ENCODE results near the gene ZCWPW2. TPM values are rescaled to one million over a fixed set of nuclear protein-coding genes. Genes with fewer than 3 reads are reported as not detected.

The ZCWPW2 gene
- total and polyA plus RNA-seq, 2 donors from 2014 or later = 0.54 to 2.0 TPM

- no peaks in the 10 kb centered on the region for H3K27me3 ChIP-seq (ENCODE audit: control insufficient read depth, insufficient read depth, low read length)
- no peaks in the 10 kb centered on the region for H3K36me3 ChIP-seq (ENCODE audit: control insufficient read depth in 2 of 3, insufficient read depth in 3 of 3, low read length in 3 of 3)
- intact Hi-C loops (cut with DNase I) = no loop called here
- no peak for TF ChIP-seq CTCF (IDR thresholded peaks at IDR 0.05; ENCODE audit: borderline replicate concordance, extremely low read depth, insufficient read depth)
- no peak overlapping the region for H3K27ac ChIP-seq (ENCODE audit: low read depth in 2 of 2, low read length in 2 of 2)
- no peaks in the 10 kb centered on the region for H3K4me1 ChIP-seq (ENCODE audit: control insufficient read depth in 2 of 3, insufficient read depth in 2 of 3, low read depth in 1 of 3, low read length in 3 of 3)
- H3K4me3 ChIP-seq (ENCODE audit: low read length in 3 of 3) = no peak overlapping the region
- no peak for FAIRE-seq
- H3K9ac ChIP-seq (ENCODE audit: low read length in 3 of 3) = no peak overlapping the region
- DNase-seq = no peak
- H3K9me3 ChIP-seq (ENCODE audit: control insufficient read depth in 2 of 3, insufficient read depth in 1 of 3, low read length in 3 of 3) = peaks cover 0 to 10% (median 0%) of the 10 kb centered on the region in 3 donors
Measured at GRCh38 chr3:28406241-28406640, 57.7 kb downstream of the ZCWPW2 start.

- peaks cover 0 to 7% (median 0%) of the 10 kb centered on the region in 3 donors for H3K9me3 ChIP-seq (ENCODE audit: control insufficient read depth in 2 of 3, insufficient read depth in 1 of 3, low read length in 3 of 3)
- FAIRE-seq (no peak), DNase-seq (no peak)
- TF ChIP-seq CTCF (IDR thresholded peaks at IDR 0.05; ENCODE audit: borderline replicate concordance, extremely low read depth, insufficient read depth) = no peak
- H3K27me3 ChIP-seq (ENCODE audit: control insufficient read depth, insufficient read depth, low read length) = no peaks in the 10 kb centered on the region
- H3K27ac ChIP-seq (ENCODE audit: low read depth in 2 of 2, low read length in 2 of 2) = no peak overlapping the region
- intact Hi-C loops (cut with DNase I) = no loop called here
- H3K9ac ChIP-seq (ENCODE audit: low read length in 3 of 3) = no peak overlapping the region
- no peaks in the 10 kb centered on the region for H3K4me1 ChIP-seq (ENCODE audit: control insufficient read depth in 2 of 3, insufficient read depth in 2 of 3, low read depth in 1 of 3, low read length in 3 of 3)
- H3K4me3 ChIP-seq (ENCODE audit: low read length in 3 of 3) = no peak overlapping the region
- H3K36me3 ChIP-seq (ENCODE audit: control insufficient read depth in 2 of 3, insufficient read depth in 3 of 3, low read length in 3 of 3) = no peaks in the 10 kb centered on the region
Measured at GRCh38 chr3:28449398-28449797, 100.9 kb downstream of the ZCWPW2 start.

- TF ChIP-seq CTCF (IDR thresholded peaks at IDR 0.05; ENCODE audit: borderline replicate concordance, extremely low read depth, insufficient read depth) = no peak
- DNase-seq = no peak
- Histone ChIP-seq H3K4me1 (ENCODE audit: control insufficient read depth in 2 of 3, insufficient read depth in 2 of 3, low read depth in 1 of 3, low read length in 3 of 3) (no peaks in the 10 kb centered on the region), H3K9me3 (ENCODE audit: control insufficient read depth in 2 of 3, insufficient read depth in 1 of 3, low read length in 3 of 3) (no peaks in the 10 kb centered on the region), H3K36me3 (ENCODE audit: control insufficient read depth in 2 of 3, insufficient read depth in 3 of 3, low read length in 3 of 3) (no peaks in the 10 kb centered on the region), H3K27ac (ENCODE audit: low read depth in 2 of 2, low read length in 2 of 2) (no peak overlapping the region), H3K27me3 (ENCODE audit: control insufficient read depth, insufficient read depth, low read length) (no peaks in the 10 kb centered on the region), H3K4me3 (ENCODE audit: low read length in 3 of 3) (no peak overlapping the region), H3K9ac (ENCODE audit: low read length in 3 of 3) (no peak overlapping the region)
- intact Hi-C loops (cut with DNase I) = no loop called here
- no peak for FAIRE-seq
Measured at GRCh38 chr3:28462866-28463265, 114.3 kb downstream of the ZCWPW2 start.

GRCh38 chr3:28467414-28467813 lies 118.9 kb downstream of the ZCWPW2 start:
- no peaks in the 10 kb centered on the region for H3K36me3 ChIP-seq (ENCODE audit: control insufficient read depth in 2 of 3, insufficient read depth in 3 of 3, low read length in 3 of 3)
- H3K9ac ChIP-seq (ENCODE audit: low read length in 3 of 3) = no peak overlapping the region
- no peak for DNase-seq
- H3K27ac ChIP-seq (ENCODE audit: low read depth in 2 of 2, low read length in 2 of 2) = no peak overlapping the region
- no peak overlapping the region for H3K4me3 ChIP-seq (ENCODE audit: low read length in 3 of 3)
- intact Hi-C loops (cut with DNase I) = no loop called here
- no peaks in the 10 kb centered on the region for H3K9me3 ChIP-seq (ENCODE audit: control insufficient read depth in 2 of 3, insufficient read depth in 1 of 3, low read length in 3 of 3)
- no peaks in the 10 kb centered on the region for H3K27me3 ChIP-seq (ENCODE audit: control insufficient read depth, insufficient read depth, low read length)
- no peak for FAIRE-seq
- H3K4me1 ChIP-seq (ENCODE audit: control insufficient read depth in 2 of 3, insufficient read depth in 2 of 3, low read depth in 1 of 3, low read length in 3 of 3) = no peaks in the 10 kb centered on the region
- no peak for TF ChIP-seq CTCF (IDR thresholded peaks at IDR 0.05; ENCODE audit: borderline replicate concordance, extremely low read depth, insufficient read depth)
